Stimulated activated CD8-positive, alpha-beta memory T cell treated with anti-CD3 and anti-CD28 coated beads, Interleukin-4, amount 100 ng/mL, for 48 hours (primary cell): ENCODE results near the gene JAKMIP3.
"Not testable (repeated sequence)": the region's sequence is repeated elsewhere in the genome, so short reads cannot be mapped to it uniquely, and the experiment has no call there.

Experiments
- DNase-seq: peaks from one replicate; pipeline ENCODE4 v3.0.0-alpha.2; 2020

JAKMIP3 gene

GRCh38 chr10:132066812-132067211, 1.1 kb downstream of the JAKMIP3 start:
- DNase-seq: no peak

DNA sequence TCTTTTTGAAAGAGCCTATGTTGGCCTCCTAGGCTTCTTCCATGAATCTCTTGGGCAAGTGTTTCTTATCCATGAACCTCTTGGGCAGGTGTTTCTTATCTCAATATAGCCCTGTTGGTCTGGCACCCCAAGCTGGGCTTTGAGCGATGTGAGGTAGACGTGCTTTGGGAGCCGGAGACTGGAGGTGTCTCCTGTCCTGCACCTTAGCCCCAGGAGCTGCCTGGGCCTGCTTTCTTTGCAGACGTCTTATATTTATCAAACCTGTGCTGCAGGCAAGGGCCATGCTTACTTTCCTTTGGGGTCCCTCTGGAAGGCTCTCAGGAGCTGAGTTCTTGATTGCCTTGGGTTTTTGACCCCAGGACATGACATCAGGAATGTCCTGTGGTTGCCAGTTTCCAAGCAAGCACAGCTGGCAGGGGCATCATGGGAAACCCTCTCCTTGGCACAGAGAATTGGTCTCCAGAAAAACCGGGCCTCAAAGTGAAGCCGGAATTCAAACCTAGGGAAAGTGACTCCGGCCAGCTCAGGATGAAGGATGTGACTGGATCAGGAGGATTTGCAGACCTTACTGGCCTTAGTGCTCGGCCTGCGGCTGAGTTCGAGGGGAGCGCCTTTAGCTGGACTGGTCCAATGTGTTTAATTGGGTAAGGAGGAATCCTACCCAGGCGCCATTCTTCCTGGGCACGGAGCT, 2.8 kb downstream of the JAKMIP3 start:
- DNase-seq: no peak

DNA sequence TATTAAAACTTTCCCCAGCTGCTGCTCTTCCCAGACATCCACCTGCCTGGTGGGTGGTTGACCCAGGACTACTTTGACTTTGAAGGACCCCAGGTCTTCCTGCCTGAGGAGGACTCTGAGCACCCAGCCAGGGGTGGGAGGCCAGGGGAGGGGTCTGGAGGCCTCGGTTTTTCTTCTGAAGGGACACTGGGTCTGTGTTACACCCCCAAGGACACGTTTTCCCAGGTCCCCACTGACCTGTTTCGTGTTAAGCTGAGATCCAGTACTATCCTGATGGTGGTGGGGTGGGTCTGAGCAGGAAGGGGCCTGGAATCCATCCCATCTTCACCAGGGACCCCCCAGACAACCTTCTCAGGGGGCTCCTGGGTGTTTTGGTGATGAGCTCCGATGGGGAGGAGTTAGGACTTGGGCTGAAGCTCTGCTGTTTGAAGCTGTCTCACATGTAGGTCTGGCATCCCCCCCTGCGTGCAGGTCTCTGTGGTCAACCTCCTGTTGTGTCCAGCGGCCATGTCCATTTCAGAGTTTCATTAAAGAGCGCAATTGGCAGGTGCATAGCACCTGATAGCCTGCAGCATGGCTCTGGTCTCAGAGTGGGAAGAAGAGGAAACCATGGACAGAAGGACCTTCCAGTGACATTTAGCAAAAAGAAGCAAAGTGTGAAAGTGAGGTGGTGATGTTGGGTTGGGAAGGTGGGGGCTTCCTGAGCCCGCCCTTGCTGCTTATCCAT, 3.5 kb downstream of the JAKMIP3 start:
- no peak for DNase-seq

DNA sequence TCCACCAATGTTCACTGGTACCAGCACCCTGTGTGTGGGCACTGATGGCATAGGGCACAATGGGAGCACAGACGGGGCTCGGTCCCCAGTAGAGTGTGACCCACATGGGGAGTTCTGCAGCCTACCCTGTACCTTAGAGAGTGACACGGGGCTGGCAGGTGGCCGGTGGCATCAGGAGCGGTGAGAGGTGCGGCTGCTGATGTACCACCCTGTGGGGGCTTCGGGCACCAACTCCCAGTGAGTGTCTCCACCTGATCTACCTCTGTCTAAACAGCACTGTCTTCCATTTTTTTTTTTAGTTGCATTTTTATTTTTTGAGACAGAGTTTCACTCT, 4.1 kb downstream of the JAKMIP3 start:
- DNase-seq: no peak

DNA sequence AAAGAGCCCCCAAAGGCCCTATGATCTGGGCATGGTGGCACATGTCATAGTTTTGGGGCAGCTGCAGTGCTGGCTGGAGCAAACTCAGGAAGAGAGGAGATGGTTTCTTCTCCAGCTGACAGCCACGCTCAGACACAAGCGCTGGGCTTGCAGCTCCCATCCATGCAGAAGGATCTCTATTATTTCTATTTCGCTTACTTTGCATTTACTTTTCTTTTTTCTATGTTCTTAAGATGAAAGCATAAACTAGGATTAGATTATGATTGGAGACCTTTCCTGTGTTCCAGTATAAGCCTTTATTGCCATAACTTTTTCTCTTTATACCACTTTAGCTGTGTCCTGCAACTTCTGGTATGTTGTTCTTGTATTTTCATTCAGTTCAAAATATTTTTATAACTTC, 5.0 kb downstream of the JAKMIP3 start:
- no peak for DNase-seq

DNA sequence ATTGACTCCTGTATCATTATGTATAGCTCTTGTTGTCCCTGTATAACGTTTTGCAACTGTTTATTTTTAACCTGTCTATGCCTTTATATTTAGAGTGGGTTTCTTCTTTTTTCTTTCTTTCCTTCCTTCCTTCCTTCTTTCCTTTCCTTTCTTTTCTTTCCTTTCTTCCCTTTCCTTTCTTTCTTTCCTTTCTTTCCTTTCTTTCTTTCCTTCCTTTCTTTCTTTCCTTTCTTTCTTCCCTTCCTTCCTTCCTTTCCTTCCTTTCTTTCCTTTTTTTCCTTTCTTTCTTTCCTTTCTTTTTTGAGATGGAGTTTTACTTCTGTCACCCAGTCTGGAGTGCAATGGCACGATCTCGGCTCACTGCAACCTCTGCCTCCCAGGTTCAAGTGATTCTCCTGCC, 5.9 kb downstream of the JAKMIP3 start:
- DNase-seq: no peak

DNA sequence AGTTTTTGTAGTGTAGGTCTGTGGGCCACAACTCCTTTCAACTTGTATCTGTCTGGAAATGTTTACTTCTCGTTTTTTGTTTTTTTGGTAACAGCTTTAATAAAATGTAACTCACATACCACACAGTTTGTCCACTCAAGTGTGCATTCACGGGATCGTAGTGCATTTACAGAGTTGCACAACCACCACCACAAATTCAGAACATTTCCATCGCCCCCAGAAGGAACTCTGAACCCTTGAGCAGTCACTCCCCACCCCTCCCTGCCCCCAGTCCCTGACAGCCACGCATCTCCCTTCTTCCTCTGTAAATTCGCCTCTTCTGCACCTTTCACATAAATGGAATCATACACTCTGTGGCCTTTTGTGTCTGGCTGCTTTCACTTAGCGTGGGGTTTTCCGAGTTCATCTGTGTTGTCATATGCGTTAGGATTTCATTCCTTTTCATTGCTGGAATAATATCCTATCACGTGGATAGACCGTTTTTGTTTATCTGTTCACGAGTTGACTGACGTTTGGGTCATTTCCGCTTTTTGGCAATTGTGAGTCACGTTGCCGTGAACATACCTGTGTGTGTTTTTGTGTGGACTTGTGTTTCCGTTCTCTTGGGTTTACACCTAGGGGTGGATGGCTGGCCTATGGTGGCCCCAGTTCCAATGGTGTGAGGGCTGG, 10.3 kb downstream of the JAKMIP3 start:
- DNase-seq: no peak

GRCh38 chr10:132076578-132077081, 10.9 kb downstream of the JAKMIP3 start:
- no peak for DNase-seq

GRCh38 chr10:132077091-132077490, 11.3 kb downstream of the JAKMIP3 start:
- no peak for DNase-seq

DNA sequence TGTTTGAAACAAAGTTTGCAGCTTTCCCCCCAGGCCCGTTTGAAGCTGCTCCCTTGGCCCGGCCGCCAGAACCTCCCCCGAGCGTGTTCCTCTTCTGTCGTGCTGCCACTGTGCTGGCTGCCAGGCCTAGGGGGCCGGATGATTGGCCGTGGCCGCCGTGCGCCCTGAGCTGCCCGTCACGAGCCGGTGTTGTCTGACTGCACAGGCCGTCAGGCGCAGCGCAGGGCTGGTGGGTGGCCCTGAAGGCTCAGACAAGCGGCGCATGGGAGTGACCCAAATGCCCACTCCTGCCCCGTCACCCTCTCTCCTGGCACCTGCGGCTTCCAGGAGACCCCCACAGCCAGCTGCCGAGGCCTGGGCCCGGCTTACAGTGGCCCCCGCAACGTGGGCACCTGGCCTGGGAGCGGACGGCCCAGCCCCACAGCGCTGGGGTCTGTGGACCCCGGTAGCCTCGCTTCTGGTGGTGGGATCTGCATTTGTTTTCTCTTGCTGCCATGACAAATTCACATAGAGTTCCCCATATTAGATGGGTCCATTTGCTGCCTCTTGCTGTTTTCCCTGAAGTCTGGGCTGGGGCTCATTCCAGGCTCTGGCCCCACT, 13.1 kb downstream of the JAKMIP3 start:
- DNase-seq: no peak

- not testable (repeated sequence) for DNase-seq
Measured at GRCh38 chr10:132084384-132084783, 18.6 kb downstream of the JAKMIP3 start.

GRCh38 chr10:132093236-132093635, 27.5 kb downstream of the JAKMIP3 start:
- not testable (repeated sequence) for DNase-seq

DNA sequence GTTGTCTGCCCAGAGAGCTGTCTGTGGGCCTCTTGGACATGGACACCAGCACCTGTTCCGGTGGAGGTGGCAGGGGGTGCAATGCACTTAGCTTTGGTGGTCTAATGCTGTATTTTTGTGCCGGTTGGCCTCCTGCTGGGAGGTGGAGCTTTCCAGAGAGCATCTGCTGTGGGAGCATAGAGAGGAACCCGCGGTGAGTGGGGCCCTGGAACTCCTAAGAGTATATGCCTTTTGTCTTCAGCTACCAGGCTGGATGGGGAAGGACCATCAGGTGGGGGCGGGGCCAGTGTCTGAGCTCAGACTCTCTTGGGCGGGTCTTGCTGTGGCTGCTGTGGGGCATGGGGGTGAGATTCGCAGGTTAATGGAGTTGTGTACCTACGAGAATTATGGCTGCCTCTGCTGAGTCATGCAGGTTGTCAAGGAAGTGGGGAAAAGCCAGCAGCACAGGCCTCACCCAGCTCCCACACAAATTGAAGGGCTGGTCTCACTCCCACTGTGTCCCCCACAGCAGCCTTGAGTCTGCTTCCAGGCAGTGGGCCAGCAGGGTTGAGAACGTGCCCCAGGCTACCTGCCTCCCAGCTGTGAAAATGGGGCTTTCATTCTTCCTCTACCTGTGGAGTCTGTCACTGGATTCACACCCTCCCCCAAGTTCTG, 29.0 kb downstream of the JAKMIP3 start:
- DNase-seq: peak; percentile 19

GRCh38 chr10:132095403-132096113, 29.8 kb downstream of the JAKMIP3 start:
- peak; percentile 13 for DNase-seq

GRCh38 chr10:132096223-132096622, 30.5 kb downstream of the JAKMIP3 start:
- DNase-seq: peak; percentile 27

GRCh38 chr10:132096863-132097478, 31.2 kb downstream of the JAKMIP3 start:
- DNase-seq: peak; percentile 16

GRCh38 chr10:132097609-132098377, 32.0 kb downstream of the JAKMIP3 start:
- DNase-seq: no peak

- DNase-seq: peak; percentile 9
Measured at GRCh38 chr10:132098539-132099388, 33.0 kb downstream of the JAKMIP3 start.

DNA sequence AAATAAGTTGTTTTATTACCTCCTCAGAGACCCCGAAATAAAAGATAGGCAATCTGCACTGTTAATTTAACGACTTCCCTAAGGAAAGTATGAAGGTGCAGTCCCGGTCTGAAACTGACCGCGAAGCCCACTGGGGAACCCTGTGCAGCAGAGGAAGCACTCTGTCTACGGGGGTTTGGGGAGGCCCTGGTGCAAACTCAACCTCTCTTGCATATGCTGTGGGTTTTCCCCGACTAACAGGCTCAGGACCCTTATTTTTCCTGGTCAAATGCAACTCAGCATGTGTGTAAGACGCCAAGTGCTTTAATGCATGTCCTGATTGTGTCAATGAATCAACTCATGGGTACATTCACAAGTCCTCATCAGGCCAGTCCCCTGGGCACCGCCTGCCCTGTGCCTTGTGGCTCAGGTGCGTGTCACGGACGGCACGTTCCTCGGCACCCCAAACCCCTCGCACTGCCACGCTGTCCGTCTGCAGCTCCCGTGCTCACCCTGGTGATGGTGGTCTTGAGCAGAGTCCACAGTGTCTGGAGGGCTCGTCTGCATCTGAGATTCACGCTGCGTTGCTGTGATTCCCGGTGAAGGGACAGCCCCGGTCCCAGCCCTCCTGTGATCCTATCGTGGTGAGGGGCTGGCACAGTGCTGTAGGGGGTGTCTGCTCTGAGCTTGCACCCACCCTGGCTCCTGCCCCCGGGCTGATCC, 33.8 kb downstream of the JAKMIP3 start:
- peak; percentile 14 for DNase-seq
